Astrocyte (in vitro differentiated cells and primary cell): ENCODE results near the gene IGF2R. TPM values are rescaled to one million over a fixed set of nuclear protein-coding genes. Genes with fewer than 3 reads are reported as not detected.

ENCODE experiments used
- DNase-seq: peaks from one replicate; pipeline ENCODE4 v3.0.0-alpha.2; 2010; ENCODE audit warnings: low read depth
- FAIRE-seq: peaks from 2 replicates; lab custom pipeline; 2011; peaks lifted over from hg19 to GRCh38; lab: Jason Lieb, UNC
- H2AFZ ChIP-seq: 2 replicates; pipeline ENCODE4 v1.6.0; 2012; ENCODE audit warnings: low read depth, low read length, inconsistent platforms
- H3K27ac ChIP-seq: 2 replicates; pipeline ENCODE4 v1.5.1; 2011; ENCODE audit warnings: low read depth, low read length, inconsistent platforms
- H3K27me3 ChIP-seq: 2 replicates; pipeline ENCODE4 v1.6.0; 2011; ENCODE audit warnings: low read length, inconsistent platforms; ENCODE audit not compliant: insufficient read depth
- H3K36me3 ChIP-seq: 2 replicates; pipeline ENCODE4 v1.5.1; 2011; ENCODE audit warnings: low read length, inconsistent platforms; ENCODE audit not compliant: insufficient read depth
- H3K4me1 ChIP-seq: 2 replicates; pipeline ENCODE4 v1.5.1; 2011; ENCODE audit warnings: low read length, inconsistent platforms; ENCODE audit not compliant: insufficient read depth
- H3K4me2 ChIP-seq: 2 replicates; pipeline ENCODE4 v1.6.0; 2012; ENCODE audit warnings: low read length, inconsistent platforms
- H3K4me3 ChIP-seq: 2 replicates; pipeline ENCODE4 v1.5.1; 2011; ENCODE audit warnings: low read depth, mild to moderate bottlenecking, low read length, inconsistent platforms; ENCODE audit not compliant: insufficient read depth
- H3K79me2 ChIP-seq: 2 replicates; pipeline ENCODE4 v1.6.0; 2012; ENCODE audit warnings: mild to moderate bottlenecking, low read length, inconsistent platforms; ENCODE audit not compliant: insufficient read depth
- H3K9ac ChIP-seq: 2 replicates; pipeline ENCODE4 v1.6.0; 2012; ENCODE audit warnings: mild to moderate bottlenecking, low read length, inconsistent platforms
- H3K9me3 ChIP-seq: 2 replicates; pipeline ENCODE4 v1.5.1; 2012; ENCODE audit warnings: low read depth, mild to moderate bottlenecking, low read length, inconsistent platforms; ENCODE audit not compliant: insufficient read depth
- H4K20me1 ChIP-seq: 2 replicates; pipeline ENCODE4 v1.6.0; 2012; ENCODE audit warnings: low read length, inconsistent platforms; ENCODE audit not compliant: insufficient read depth
- H3K27ac Mint-ChIP-seq: one replicate; pipeline ENCODE4 v1.8.0; 2021; ENCODE audit warnings: mild to moderate bottlenecking, mixed read lengths; ENCODE audit not compliant: unreplicated experiment
- H3K27me3 Mint-ChIP-seq: one replicate; pipeline ENCODE4 v1.8.0; 2021; ENCODE audit warnings: low read depth, mixed read lengths; ENCODE audit not compliant: unreplicated experiment
- H3K36me3 Mint-ChIP-seq: one replicate; pipeline ENCODE4 v1.8.0; 2021; ENCODE audit warnings: low read depth, mixed read lengths; ENCODE audit not compliant: unreplicated experiment
- H3K4me1 Mint-ChIP-seq: one replicate; pipeline ENCODE4 v1.8.0; 2021; ENCODE audit warnings: low read depth, mixed read lengths; ENCODE audit not compliant: unreplicated experiment
- H3K4me3 Mint-ChIP-seq: one replicate; pipeline ENCODE4 v1.8.0; 2021; ENCODE audit warnings: mild to moderate bottlenecking, moderate library complexity, mixed read lengths; ENCODE audit not compliant: unreplicated experiment
- H3K9me3 Mint-ChIP-seq: one replicate; pipeline ENCODE4 v1.8.0; 2021; ENCODE audit warnings: mild to moderate bottlenecking, mixed read lengths; ENCODE audit not compliant: unreplicated experiment
- EZH2 ChIP-seq: IDR thresholded peaks from 2 replicates; pipeline ENCODE4 v1.6.1; 2012; ENCODE audit warnings: mild to moderate bottlenecking, low read length, inconsistent platforms; ENCODE audit not compliant: insufficient read depth
- total RNA-seq: library from RNA; stranded (reverse); gene quantifications from 2 replicates; pipeline ENCODE4 v1.2.1, GENCODE V29; 2021
- TF ChIP-seq, protein P1 (sequence below): IDR thresholded peaks from 2 replicates; pipeline ENCODE4 v1.5.1; 2011; ENCODE audit warnings: low read depth, mild to moderate bottlenecking, inconsistent platforms, low read length, moderate library complexity; ENCODE audit not compliant: insufficient read depth

Gene IGF2R
- total RNA-seq, 1 donor from 2014 or later = 173 TPM

GRCh38 chr6:160146454-160147145 lies 177.7 kb downstream of the IGF2R start:
- Mint-ChIP-seq H3K9me3 (peaks cover 2% of the 10 kb centered on the region), H3K4me1 (no peaks in the 10 kb centered on the region), H3K36me3 (peaks cover 11% of the 10 kb centered on the region), H3K27me3 (no peaks in the 10 kb centered on the region), H3K27ac (no peak overlapping the region), H3K4me3 (no peak overlapping the region)
- no peaks in the 10 kb centered on the region for H4K20me1 ChIP-seq
- H3K27me3 ChIP-seq = no peaks in the 10 kb centered on the region
- no peaks in the 10 kb centered on the region for H3K9me3 ChIP-seq
- TF ChIP-seq, protein P1, sequence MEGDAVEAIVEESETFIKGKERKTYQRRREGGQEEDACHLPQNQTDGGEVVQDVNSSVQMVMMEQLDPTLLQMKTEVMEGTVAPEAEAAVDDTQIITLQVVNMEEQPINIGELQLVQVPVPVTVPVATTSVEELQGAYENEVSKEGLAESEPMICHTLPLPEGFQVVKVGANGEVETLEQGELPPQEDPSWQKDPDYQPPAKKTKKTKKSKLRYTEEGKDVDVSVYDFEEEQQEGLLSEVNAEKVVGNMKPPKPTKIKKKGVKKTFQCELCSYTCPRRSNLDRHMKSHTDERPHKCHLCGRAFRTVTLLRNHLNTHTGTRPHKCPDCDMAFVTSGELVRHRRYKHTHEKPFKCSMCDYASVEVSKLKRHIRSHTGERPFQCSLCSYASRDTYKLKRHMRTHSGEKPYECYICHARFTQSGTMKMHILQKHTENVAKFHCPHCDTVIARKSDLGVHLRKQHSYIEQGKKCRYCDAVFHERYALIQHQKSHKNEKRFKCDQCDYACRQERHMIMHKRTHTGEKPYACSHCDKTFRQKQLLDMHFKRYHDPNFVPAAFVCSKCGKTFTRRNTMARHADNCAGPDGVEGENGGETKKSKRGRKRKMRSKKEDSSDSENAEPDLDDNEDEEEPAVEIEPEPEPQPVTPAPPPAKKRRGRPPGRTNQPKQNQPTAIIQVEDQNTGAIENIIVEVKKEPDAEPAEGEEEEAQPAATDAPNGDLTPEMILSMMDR = no peak
- TF ChIP-seq EZH2 = no peak
- no peak overlapping the region for H3K27ac ChIP-seq
- no peak overlapping the region for H3K9ac ChIP-seq
- no peak overlapping the region for H2AFZ ChIP-seq
- H3K4me3 ChIP-seq = no peak overlapping the region
- no peaks in the 10 kb centered on the region for H3K79me2 ChIP-seq
- peaks cover 2% of the 10 kb centered on the region for H3K4me1 ChIP-seq
- no peak for FAIRE-seq
- H3K36me3 ChIP-seq = no peaks in the 10 kb centered on the region
- no peak for DNase-seq
- H3K4me2 ChIP-seq = no peak overlapping the region

- H3K4me1 Mint-ChIP-seq = no peaks in the 10 kb centered on the region
- no peak overlapping the region for H3K4me3 Mint-ChIP-seq
- H3K36me3 Mint-ChIP-seq = peaks cover 12% of the 10 kb centered on the region
- Histone ChIP-seq H3K9ac (no peak overlapping the region), H3K4me2 (no peak overlapping the region), H3K4me1 (no peaks in the 10 kb centered on the region), H3K9me3 (no peaks in the 10 kb centered on the region), H3K27me3 (no peaks in the 10 kb centered on the region), H3K36me3 (no peaks in the 10 kb centered on the region), H4K20me1 (no peaks in the 10 kb centered on the region), H3K27ac (no peak overlapping the region), H3K79me2 (no peaks in the 10 kb centered on the region), H3K4me3 (no peak overlapping the region), H2AFZ (no peak overlapping the region)
- no peak overlapping the region for H3K27ac Mint-ChIP-seq
- FAIRE-seq (no peak), DNase-seq (no peak)
- no peaks in the 10 kb centered on the region for H3K27me3 Mint-ChIP-seq
- H3K9me3 Mint-ChIP-seq = peaks cover 2% of the 10 kb centered on the region
- no peak for TF ChIP-seq EZH2
- TF ChIP-seq, protein P1 = no peak
Measured at GRCh38 chr6:160147146-160147536, 178.3 kb downstream of the IGF2R start.

DNA sequence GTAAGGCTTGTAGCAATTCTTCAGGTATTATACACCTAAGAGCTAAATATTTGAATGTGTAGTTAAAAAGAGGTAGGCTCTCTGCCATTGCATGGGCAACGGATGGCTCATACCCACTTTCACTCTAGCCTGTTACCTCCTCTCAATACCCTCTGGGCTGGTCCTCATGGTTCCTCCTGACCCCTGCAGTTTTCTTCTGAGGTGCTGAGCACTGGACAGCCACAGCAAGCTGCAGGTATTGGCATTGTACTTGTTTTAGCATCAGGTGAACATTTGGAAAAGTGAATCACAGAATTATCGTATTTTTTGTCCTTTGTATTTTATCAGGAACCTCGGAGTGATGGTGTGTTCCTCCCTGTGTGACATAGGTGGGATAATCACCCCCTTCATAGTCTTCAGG lies 185.6 kb downstream of the IGF2R start:
- Mint-ChIP-seq H3K27me3 (no peaks in the 10 kb centered on the region), H3K27ac (no peak overlapping the region), H3K36me3 (peaks cover 18% of the 10 kb centered on the region), H3K4me1 (no peaks in the 10 kb centered on the region), H3K4me3 (no peak overlapping the region), H3K9me3 (no peaks in the 10 kb centered on the region)
- DNase-seq (no peak), FAIRE-seq (no peak)
- Histone ChIP-seq H2AFZ (no peak overlapping the region), H3K9ac (no peak overlapping the region), H3K4me2 (no peak overlapping the region), H3K4me1 (no peaks in the 10 kb centered on the region), H3K27ac (no peak overlapping the region), H3K9me3 (peaks cover 2% of the 10 kb centered on the region), H3K4me3 (no peak overlapping the region), H3K79me2 (no peaks in the 10 kb centered on the region), H3K36me3 (no peaks in the 10 kb centered on the region), H3K27me3 (no peaks in the 10 kb centered on the region), H4K20me1 (no peaks in the 10 kb centered on the region)
- no peak for TF ChIP-seq EZH2
